GM12878 (cell line): ENCODE data around the gene HID1. TPM values are rescaled to one million over a fixed set of nuclear protein-coding genes. Genes with fewer than 3 reads are reported as not detected.

Experiments used
- BCLAF1 ChIP-seq: fragments of 450-650 bp; IDR thresholded peaks from 2 replicates; pipeline ENCODE4 v1.6.1; 2017; ENCODE audit warnings: antibody characterized with exemption, mild to moderate bottlenecking, moderate library complexity
- CEBPZ ChIP-seq: fragments of 150-350 bp; IDR thresholded peaks from 2 replicates; pipeline ENCODE4 v1.6.1; 2016; ENCODE audit warnings: low read depth, low read length
- E2F4 ChIP-seq: IDR thresholded peaks from 2 replicates; pipeline ENCODE4 v1.6.1; 2012; ENCODE audit warnings: low read depth, low read length, improper control_type of control experiment
- ESRRA ChIP-seq: IDR thresholded peaks from 2 replicates; pipeline ENCODE4 v1.6.1; 2012; ENCODE audit warnings: mild to moderate bottlenecking, low read length, improper control_type of control experiment
- ETV6 ChIP-seq, 2 experiments: fragments of 450-650 bp in 1 of 2; IDR thresholded peaks in 1 of 2; conservative IDR thresholded peaks in 1 of 2; 2 replicates each; pipeline ENCODE4 v1.6.1; 2014; ENCODE audit warnings: antibody characterized with exemption in 1 of 2, borderline replicate concordance in 1 of 2, low read depth in 1 of 2, mild to moderate bottlenecking in 1 of 2, moderate library complexity in 1 of 2
- HDAC2 ChIP-seq: fragments of 200-600 bp; sonication (generic); IDR thresholded peaks from 2 replicates; pipeline ENCODE4 v1.6.1; 2017
- NFYA ChIP-seq: IDR thresholded peaks from 2 replicates; pipeline ENCODE4 v1.6.1; 2011; ENCODE audit warnings: low read depth, mild to moderate bottlenecking, low read length, improper control_type of control experiment, borderline replicate concordance
- NKRF ChIP-seq: fragments of 450-650 bp; conservative IDR thresholded peaks from 2 replicates; pipeline ENCODE4 v1.6.1; 2017; ENCODE audit warnings: mild to moderate bottlenecking, moderate library complexity
- PML ChIP-seq: IDR thresholded peaks from 2 replicates; pipeline ENCODE4 v1.6.1; 2012; ENCODE audit warnings: low read length, inconsistent platforms
- POLR2AphosphoS2 ChIP-seq: IDR thresholded peaks from 2 replicates; pipeline ENCODE4 v1.6.1; 2011; ENCODE audit warnings: low read depth, mild to moderate bottlenecking, low read length, improper control_type of control experiment, moderate library complexity
- RAD51 ChIP-seq: fragments of 450-650 bp; IDR thresholded peaks from 2 replicates; pipeline ENCODE4 v1.6.1; 2016; ENCODE audit warnings: moderate library complexity, mild to moderate bottlenecking, inconsistent platforms
- SIN3A ChIP-seq: IDR thresholded peaks from 2 replicates; pipeline ENCODE4 v1.6.1; 2012; ENCODE audit warnings: low read depth, low read length, improper control_type of control experiment
- TCF12 ChIP-seq: IDR thresholded peaks from 2 replicates; pipeline ENCODE4 v1.6.1; 2011; ENCODE audit warnings: low read depth, mild to moderate bottlenecking, low read length
- YBX1 ChIP-seq: fragments of 450-650 bp; IDR thresholded peaks from 2 replicates; pipeline ENCODE4 v1.6.1; 2016; ENCODE audit warnings: antibody characterized with exemption
- ZNF217 ChIP-seq: fragments of 450-650 bp; IDR thresholded peaks from 2 replicates; pipeline ENCODE4 v1.6.1; 2017; ENCODE audit warnings: antibody characterized with exemption, mild to moderate bottlenecking
- polyA plus RNA-seq, 11 experiments: library from polyadenylated mRNA; depleted of rRNA in 4 of 11; unstranded in 6 of 11; stranded (reverse) in 5 of 11; fragments of >200 nt; fragmentation: Nextera tagmentation in 4 of 11; fragmentation: Illumina TruSeq in 1 of 11; extraction: Ambion mirVana in 4 of 11; extraction: Trizol in 1 of 11; gene quantifications; 1 replicate in 1 of 11; 2 replicates in 10 of 11; pipeline versions ENCODE4 v1.2.1 to v1.2.3, GENCODE V29; 2011 to 2016; ENCODE audit warnings: inconsistent platforms in 2 of 11, missing spikeins in 2 of 11, low read depth in 1 of 11
- total RNA-seq, 4 experiments: library from RNA; depleted of rRNA in 3 of 4; stranded (reverse); fragments of >200 nt in 3 of 4; fragmentation: Illumina TruSeq in 1 of 4; extraction: Trizol in 1 of 4; gene quantifications; 2 replicates each; pipeline versions ENCODE4 v1.2.1 to v1.2.3, GENCODE V29; 2013 to 2021
- TF ChIP-seq, protein P1 (sequence below): fragments of 450-650 bp; formaldehyde crosslinking; IDR thresholded peaks from 2 replicates; pipeline ENCODE4 v1.4.0; 2020; ENCODE audit warnings: mild to moderate bottlenecking, moderate library complexity

HID1 gene
- total and polyA plus RNA-seq, 10 of the 15 experiments (the other 5 are each of a cell fraction or from before 2014, with no cell fraction given) = 0.04 to 0.77 (median 0.32) TPM; not detected in 2

DNA sequence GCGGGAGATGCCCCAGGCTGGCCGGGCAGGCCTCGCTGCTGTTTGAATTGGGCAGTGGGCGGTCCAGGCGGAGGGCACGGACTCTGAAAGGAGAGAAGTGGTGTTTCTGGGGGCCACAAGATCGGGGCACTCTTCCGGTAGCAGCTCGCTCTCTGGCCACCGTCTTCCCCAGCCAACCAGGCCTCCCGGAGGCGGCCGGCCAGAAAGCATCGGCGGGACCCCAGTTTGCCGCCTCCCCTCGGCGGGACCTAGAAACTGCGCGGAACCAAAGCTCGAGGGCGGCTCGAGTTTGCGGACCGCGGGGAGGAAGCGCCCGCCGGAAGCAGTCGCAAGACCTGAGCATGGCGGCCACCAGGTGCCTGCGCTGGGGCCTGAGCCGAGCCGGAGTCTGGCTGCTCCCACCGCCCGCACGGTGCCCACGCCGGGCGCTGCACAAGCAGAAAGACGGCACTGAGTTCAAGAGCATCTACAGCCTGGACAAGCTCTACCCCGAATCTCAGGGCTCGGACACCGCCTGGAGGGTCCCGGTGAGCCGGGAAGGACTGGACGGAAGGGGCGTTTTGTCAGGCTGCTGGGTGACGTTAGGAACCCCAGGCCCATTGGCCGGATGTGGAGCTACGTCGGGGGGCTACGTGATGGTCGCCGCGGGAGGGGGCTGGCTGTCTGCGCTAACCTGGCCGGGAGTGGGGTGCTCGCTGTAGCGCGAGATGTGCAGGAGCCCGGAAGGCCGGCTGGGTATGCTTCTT, 40.0 kb upstream of the HID1 start, which contains the start of gene MRPL58 (continued):
- no peak for TF ChIP-seq CEBPZ
- TF ChIP-seq YBX1 = no peak
- TF ChIP-seq NFYA = no peak
- no peak for TF ChIP-seq ZNF217
- peak; percentile 87; the same call in 1 of the 2 replicates for TF ChIP-seq PML
- no peak for TF ChIP-seq BCLAF1
- TF ChIP-seq ETV6 (conservative IDR thresholded peaks at IDR 0.05 in 1 of 2, IDR thresholded peaks at IDR 0.05 in 1 of 2; ENCODE audit: borderline replicate concordance in 1 of 2, low read depth in 1 of 2) = no peak
- TF ChIP-seq TCF12 = no peak
- no peak for TF ChIP-seq HDAC2
- no peak for TF ChIP-seq RAD51
- no peak; the same call in 1 of the 2 replicates for TF ChIP-seq POLR2AphosphoS2
- TF ChIP-seq ESRRA = no peak
- TF ChIP-seq SIN3A = peak; percentile 72; the same call in 1 of the 2 replicates
- peak; percentile 64; the same call in 1 of the 2 replicates for TF ChIP-seq E2F4
- TF ChIP-seq NKRF = peak; percentile 55; the same call in 1 of the 2 replicates
- TF ChIP-seq, protein P1, sequence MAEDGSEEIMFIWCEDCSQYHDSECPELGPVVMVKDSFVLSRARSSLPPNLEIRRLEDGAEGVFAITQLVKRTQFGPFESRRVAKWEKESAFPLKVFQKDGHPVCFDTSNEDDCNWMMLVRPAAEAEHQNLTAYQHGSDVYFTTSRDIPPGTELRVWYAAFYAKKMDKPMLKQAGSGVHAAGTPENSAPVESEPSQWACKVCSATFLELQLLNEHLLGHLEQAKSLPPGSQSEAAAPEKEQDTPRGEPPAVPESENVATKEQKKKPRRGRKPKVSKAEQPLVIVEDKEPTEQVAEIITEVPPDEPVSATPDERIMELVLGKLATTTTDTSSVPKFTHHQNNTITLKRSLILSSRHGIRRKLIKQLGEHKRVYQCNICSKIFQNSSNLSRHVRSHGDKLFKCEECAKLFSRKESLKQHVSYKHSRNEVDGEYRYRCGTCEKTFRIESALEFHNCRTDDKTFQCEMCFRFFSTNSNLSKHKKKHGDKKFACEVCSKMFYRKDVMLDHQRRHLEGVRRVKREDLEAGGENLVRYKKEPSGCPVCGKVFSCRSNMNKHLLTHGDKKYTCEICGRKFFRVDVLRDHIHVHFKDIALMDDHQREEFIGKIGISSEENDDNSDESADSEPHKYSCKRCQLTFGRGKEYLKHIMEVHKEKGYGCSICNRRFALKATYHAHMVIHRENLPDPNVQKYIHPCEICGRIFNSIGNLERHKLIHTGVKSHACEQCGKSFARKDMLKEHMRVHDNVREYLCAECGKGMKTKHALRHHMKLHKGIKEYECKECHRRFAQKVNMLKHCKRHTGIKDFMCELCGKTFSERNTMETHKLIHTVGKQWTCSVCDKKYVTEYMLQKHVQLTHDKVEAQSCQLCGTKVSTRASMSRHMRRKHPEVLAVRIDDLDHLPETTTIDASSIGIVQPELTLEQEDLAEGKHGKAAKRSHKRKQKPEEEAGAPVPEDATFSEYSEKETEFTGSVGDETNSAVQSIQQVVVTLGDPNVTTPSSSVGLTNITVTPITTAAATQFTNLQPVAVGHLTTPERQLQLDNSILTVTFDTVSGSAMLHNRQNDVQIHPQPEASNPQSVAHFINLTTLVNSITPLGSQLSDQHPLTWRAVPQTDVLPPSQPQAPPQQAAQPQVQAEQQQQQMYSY (CRISPR knock-in tag) = no peak
